GM06990 (cell line): ENCODE results near the gene GRHL1.
"Not testable (repeated sequence)": the region's sequence is repeated elsewhere in the genome, so short reads cannot be mapped to it uniquely, and the experiment has no call there.

Experiments used
- DNase-seq: peaks from one replicate; pipeline ENCODE4 v3.0.0-alpha.2; 2011; ENCODE audit not compliant: insufficient read length; ENCODE audit errors: extremely low read depth
- H3K27me3 ChIP-seq: replicated peaks from 2 replicates; pipeline ENCODE4 v1.6.0; 2011; ENCODE audit warnings: low read length; ENCODE audit not compliant: control insufficient read depth, insufficient read depth
- H3K36me3 ChIP-seq: 2 replicates; pipeline ENCODE4 v1.5.1; 2011; ENCODE audit warnings: low read length; ENCODE audit not compliant: control insufficient read depth, insufficient read depth
- H3K4me3 ChIP-seq: replicated peaks from 2 replicates; pipeline ENCODE4 v1.5.1; 2011; ENCODE audit warnings: low read depth, mild to moderate bottlenecking, control low read depth, low read length
- TF ChIP-seq, protein P1 (sequence below): IDR thresholded peaks from 2 replicates; pipeline ENCODE4 v1.5.1; 2011; ENCODE audit warnings: low read length, control low read depth, mild to moderate bottlenecking, inconsistent platforms; ENCODE audit not compliant: insufficient read depth, poor library complexity, severe bottlenecking

The GRHL1 gene

DNA sequence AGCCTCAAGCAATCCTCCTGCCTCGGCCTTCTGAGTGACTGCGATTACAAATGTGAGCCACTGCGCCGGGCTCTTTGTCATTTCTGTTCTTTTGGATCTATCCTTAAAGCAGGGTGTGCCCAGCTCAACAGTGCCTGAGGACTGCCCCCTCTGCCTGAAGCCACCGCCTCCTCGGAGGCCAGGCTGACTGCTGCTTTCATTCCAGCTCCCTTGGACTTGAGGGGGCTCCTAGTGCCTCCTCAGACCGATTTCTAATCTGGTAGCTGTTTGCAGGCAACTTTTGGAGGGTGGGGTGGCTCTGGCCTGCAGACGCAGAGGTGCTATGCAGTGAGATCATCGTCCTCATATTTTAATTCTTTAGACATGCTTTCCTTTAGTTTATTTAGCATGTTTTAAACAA is 55.9 kb downstream of the GRHL1 start:
- H3K4me3 ChIP-seq = no peak overlapping the region
- H3K27me3 ChIP-seq = no peaks in the 10 kb centered on the region; the same call in 1 of the 2 replicates
- TF ChIP-seq, protein P1, sequence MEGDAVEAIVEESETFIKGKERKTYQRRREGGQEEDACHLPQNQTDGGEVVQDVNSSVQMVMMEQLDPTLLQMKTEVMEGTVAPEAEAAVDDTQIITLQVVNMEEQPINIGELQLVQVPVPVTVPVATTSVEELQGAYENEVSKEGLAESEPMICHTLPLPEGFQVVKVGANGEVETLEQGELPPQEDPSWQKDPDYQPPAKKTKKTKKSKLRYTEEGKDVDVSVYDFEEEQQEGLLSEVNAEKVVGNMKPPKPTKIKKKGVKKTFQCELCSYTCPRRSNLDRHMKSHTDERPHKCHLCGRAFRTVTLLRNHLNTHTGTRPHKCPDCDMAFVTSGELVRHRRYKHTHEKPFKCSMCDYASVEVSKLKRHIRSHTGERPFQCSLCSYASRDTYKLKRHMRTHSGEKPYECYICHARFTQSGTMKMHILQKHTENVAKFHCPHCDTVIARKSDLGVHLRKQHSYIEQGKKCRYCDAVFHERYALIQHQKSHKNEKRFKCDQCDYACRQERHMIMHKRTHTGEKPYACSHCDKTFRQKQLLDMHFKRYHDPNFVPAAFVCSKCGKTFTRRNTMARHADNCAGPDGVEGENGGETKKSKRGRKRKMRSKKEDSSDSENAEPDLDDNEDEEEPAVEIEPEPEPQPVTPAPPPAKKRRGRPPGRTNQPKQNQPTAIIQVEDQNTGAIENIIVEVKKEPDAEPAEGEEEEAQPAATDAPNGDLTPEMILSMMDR = no peak
- H3K36me3 ChIP-seq = no peaks in the 10 kb centered on the region
- DNase-seq = no peak

DNA sequence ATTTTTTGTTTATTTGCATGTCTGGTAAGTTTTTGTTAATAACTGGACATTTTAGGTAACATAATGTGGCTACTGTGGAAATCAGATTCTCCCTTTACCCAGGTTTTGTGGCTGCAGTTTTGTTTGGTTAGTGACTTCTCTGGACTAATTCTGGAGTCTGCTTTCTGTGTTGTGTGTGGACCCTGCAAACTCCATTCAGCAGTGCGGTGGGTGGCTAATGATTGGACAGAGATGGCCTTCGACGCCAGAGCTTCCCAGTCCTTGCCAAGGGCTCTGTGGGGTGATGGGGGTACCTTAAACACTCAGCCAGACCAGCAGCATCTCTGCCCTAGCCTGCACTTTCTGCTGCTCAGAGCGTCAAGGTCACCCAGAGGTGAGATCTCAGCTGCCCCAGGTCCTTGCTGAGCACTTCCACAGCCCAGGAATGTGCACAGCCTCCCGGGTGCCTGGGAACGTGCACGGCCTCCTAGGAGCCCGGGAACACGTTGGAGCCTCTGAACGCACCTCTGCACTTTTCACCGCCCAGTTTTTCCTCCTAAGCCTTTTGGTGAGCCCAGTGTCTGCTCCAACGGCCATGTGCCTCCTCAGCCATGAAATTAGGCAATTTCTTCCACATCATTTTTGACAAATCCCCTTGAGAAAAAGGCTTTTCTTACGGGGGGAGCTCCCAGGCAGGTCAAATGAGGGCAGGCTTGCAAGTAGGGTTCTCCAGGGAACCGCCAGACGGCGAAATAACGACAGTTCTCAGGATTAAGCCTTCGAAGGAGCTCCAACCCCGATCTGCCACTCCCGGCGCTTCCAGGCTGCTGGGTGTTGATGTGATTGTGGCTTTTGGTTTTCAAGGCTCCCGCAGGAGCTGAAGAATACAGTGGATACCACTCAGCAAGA is 56.7 kb downstream of the GRHL1 start:
- TF ChIP-seq, protein P1 = no peak
- Histone ChIP-seq H3K36me3 (no peaks in the 10 kb centered on the region), H3K4me3 (no peak overlapping the region), H3K27me3 (no peaks in the 10 kb centered on the region; the same call in 1 of the 2 replicates)
- DNase-seq = no peak

DNA sequence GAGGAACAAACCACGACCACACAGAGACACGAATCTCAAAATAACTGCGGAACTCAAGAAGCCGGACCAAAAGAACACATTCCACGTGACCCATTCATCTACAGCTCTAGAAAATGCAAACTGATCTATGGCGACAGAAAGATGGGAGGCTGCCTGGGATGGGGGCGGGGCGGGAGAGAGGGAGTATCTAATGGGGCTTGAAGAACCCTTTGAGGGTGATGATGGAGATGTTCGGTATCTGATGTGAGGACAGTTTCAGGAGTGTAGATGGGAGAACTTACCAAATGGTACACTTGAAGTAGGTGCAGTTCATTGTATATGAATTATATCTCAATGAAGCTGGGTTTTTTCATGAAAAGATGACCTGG is 57.3 kb downstream of the GRHL1 start:
- no peaks in the 10 kb centered on the region for H3K36me3 ChIP-seq
- H3K27me3 ChIP-seq = no peaks in the 10 kb centered on the region; the same call in 1 of the 2 replicates
- DNase-seq = no peak
- TF ChIP-seq, protein P1 = no peak
- no peak overlapping the region for H3K4me3 ChIP-seq

DNA sequence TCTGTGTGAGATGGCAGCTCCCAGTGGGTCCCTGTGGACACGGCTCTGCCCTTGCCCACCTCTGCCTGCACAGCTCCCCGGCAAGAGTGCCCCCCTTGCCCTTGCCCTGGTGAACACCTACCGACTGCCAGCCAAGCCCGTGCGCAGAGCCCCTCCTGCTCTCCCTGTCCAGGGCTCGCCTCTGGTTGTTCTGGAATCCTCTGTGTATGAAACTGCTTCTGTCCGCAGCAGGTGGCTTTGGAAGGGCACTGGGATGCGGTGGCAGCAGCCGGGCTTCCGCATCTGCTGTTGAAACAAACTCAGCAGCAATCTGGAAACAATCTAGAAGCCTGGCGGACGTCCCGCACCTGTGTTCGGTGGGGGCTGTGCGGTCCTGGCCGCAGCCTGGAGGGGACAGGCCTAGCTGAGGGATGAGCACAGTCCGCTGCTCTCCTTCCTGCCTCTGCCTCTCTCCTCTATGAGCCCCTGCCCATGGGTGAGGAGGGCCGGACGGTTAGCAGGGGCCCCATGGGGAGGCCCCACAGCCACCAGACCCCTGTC is 57.8 kb downstream of the GRHL1 start:
- TF ChIP-seq, protein P1 = no peak
- H3K27me3 ChIP-seq = no peaks in the 10 kb centered on the region; the same call in 1 of the 2 replicates

DNA sequence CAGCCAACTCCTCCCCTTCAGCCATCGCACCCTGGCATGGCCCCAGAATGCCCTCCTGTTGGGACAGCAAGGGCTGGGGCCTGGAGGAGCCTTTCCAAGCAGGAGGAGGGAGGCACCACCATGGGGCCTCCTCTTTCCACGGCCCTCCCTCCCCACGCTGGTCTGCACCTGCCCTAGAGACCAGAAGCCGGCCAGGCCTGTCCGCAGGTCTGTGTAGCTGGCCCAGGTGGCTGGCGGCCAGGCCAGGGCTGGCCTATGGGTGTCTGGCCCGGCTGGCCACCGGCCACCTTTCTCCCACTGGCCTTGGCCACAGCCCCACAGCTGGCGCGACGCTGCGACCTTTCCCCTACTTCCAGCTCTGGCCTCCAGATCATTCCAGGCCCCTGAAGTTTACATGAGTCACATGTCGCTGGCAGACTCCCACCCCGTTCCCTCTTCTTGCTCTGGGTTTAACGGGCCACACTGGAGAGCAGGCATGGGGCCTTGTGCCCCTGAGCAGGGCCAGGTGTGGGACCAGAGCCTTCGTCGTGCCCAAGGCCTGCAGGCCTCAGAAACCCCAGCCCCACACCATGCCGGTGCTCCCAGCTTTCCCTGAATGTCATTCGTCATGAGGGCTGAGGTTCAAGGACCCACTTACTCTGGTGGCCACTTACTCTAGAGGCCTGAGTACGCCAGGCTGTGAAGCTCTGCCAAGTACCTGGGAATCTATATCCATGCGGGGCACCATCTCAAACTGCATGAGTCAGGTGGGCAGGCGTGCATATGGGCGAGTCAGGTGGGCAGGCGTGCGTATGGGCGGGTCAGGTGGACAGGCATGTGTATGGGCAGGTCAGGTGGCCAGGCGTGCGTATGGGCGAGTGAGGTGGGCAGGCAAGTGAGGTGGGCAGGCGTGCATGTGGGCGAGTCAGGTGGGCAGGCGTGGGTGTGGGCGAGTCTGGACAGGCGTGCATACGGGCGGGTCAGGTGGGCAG is 58.6 kb downstream of the GRHL1 start:
- no peaks in the 10 kb centered on the region for H3K36me3 ChIP-seq
- no peak overlapping the region for H3K4me3 ChIP-seq
- no peaks in the 10 kb centered on the region; the same call in 1 of the 2 replicates for H3K27me3 ChIP-seq
- TF ChIP-seq, protein P1 = no peak
- no peak for DNase-seq

More for the DNA sequence above, 57.8 kb downstream of the GRHL1 start:
- Histone ChIP-seq H3K4me3 (no peak overlapping the region), H3K36me3 (no peaks in the 10 kb centered on the region)
- DNase-seq = no peak

DNA sequence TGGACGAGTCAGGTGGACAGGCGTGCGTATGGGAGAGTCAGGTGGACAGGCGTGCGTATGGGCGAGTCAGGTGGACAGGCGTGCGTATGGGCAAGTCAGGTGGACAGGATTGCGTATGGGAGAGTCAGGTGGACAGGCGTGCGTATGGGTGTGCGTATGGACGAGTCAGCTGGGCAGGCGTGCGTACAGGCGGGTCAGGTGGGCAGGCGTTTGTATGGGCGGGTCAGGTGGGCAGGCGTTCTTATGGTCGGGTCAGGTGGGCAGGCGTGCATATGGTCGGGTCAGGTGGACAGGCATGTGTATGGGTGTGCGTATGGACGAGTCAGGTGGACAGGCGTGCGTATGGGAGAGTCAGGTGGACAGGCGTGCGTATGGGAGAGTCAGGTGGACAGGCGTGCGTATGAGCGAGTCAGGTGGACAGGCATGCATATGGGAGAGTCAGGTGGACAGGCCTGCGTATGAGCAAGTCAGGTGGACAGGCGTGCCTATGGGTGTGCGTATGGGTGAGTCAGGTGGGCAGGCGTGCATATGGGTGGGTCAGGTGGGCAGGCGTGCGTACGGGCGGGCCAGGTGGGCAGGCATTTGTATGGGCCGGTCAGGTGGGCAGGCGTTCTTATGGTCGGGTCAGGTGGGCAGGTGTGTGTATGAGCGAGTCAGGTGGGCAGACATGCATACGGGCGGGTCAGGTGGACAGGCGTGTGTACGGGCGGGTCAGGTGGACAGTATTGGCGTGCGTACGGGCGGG is 59.5 kb downstream of the GRHL1 start:
- not testable (repeated sequence) for H3K27me3 ChIP-seq, DNase-seq, H3K4me3 ChIP-seq, H3K36me3 ChIP-seq

DNA sequence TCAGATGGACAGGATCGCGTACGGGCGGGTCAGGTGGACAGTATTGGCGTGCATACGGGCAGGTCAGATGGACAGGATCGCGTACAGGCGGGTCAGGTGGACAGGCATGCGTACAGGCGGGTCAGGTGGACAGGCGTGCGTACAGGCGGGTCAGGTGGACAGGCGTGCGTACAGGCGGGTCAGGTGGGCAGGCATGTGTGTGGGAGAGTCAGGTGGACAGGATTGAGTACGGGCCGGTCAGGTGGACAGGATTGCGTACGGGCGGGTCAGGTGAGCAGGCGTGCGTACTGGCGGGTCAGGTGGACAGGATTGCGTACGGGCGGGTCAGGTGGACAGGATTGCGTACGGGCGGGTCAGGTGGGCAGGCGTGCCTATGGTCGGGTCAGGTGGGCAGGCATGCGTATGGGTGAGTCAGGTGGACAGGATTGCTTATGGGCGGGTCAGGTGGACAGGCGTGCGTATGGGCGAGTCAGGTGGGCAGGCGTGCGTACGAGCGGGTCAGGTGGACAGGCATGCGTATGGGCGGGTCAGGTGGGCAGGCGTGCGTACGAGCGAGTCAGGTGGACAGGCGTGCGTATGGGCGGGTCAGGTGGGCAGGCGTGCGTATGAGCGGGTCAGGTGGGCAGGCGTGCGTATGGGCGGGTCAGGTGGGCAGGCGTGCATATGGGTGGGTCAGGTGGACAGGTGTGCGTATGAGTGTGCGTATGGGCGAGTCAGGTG is 60.3 kb downstream of the GRHL1 start:
- H3K36me3 ChIP-seq, H3K27me3 ChIP-seq, H3K4me3 ChIP-seq, DNase-seq: not testable (repeated sequence)
